IPS-18c (cell line): ENCODE measurements around the gene C1orf210.

Experiments used
- H3K4me3 ChIP-seq: 2 replicates; pipeline ENCODE4 v1.7.0; 2013; ENCODE audit warnings: low read depth, mild to moderate bottlenecking, low read length, moderate library complexity; ENCODE audit not compliant: insufficient read depth
- H3K9me3 ChIP-seq: one replicate; pipeline ENCODE4 v1.6.1; 2013; ENCODE audit warnings: mild to moderate bottlenecking, low read length, moderate library complexity; ENCODE audit not compliant: control insufficient read depth, insufficient read depth

The C1orf210 gene

DNA sequence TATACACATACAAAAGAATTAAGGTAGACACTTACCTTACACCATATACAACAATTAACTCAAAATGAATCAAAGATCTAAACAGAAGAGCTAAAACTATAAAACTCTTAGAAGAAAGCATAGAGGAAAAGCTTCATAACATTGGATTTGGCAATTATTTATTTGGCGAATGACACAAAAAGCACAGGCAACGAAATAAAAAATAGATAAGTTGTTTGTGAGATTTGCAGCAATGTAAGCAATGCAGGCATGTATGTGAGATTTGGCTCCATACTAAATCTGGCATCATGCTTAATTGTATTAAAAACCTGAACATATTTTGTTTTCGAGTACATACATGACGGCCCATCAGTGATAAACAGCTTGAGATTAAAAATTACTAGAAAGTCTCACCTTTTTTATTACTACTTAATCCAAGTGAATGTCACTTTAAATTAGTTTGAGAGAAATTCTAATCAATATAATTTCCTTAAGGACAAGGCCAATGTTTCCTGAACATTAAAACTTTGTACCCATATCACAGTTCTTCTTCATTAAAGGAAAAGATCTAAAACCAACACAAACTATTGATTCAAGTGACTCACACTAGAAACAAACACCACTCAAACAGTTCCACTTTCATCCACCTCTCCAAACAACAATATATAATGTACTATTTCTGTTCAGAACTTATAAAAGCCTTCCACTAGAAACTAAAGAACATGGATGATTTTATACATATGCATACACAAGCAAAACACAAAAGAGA is 38.7 kb downstream of the C1orf210 start:
- no peak overlapping the region for H3K4me3 ChIP-seq
- peaks cover 3% of the 10 kb centered on the region for H3K9me3 ChIP-seq

DNA sequence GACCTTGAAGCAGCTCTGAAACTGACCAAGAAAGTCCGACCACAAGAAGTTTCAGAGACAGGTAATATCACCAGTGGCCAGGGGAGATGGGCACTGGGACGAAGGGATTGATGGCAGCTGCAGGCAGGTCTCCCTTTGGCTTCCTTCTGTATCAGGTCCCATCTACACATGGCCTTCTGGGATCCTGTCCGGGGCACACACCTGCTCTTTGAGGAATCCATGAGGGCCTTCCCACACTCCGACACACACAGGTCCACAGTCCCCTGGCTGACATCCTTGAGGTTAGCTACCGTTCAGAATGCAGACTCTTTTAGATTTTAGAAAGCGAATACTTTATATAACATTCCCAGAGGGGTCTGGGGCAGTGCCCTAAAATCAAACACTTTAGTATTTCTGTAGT is 42.1 kb downstream of the C1orf210 start:
- H3K9me3 ChIP-seq, result no peaks in the 10 kb centered on the region
- H3K4me3 ChIP-seq, result no peak overlapping the region

DNA sequence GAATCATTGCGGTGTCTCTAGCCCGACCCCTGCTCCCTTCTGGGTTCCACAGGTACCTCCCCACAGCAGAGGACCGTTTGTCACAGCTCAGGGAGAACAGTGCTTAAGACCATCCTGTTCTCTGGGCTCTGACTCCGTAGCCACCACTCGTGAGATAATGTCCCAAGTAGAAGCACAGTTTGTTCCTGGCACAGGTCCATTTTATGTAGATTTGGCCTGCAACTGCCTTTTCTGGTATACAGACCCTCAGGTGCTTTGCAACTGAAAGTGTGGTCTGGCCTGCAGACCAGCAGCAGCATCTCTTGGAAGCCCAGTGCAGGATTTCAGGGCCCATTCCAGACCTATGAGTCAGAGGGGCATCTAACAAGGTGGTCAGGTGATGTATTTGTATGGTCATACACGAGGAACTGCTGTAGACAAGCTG is 44.0 kb downstream of the C1orf210 start:
- H3K4me3 ChIP-seq, result no peak overlapping the region
- no peaks in the 10 kb centered on the region for H3K9me3 ChIP-seq

DNA sequence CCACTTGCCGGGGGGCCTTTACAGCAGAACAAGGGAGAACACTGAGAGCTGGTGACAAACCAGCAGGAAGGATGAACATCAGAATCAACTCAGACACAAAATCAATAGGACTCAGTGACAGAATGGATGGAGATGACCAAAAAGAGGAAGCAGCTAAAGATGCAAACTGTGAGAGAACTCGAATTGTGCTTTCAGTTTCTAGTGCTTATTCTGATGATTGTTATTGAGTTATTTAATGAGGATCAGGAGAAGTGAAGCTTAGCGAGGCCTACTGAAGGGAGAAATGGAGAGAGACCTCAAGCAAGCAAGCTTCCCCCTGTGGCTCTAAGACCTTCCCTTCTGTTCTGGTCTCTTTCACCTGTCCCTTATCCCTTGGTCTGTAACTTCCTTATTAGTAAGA is 45.9 kb downstream of the C1orf210 start:
- Histone ChIP-seq H3K9me3 (no peaks in the 10 kb centered on the region), H3K4me3 (no peak overlapping the region)

DNA sequence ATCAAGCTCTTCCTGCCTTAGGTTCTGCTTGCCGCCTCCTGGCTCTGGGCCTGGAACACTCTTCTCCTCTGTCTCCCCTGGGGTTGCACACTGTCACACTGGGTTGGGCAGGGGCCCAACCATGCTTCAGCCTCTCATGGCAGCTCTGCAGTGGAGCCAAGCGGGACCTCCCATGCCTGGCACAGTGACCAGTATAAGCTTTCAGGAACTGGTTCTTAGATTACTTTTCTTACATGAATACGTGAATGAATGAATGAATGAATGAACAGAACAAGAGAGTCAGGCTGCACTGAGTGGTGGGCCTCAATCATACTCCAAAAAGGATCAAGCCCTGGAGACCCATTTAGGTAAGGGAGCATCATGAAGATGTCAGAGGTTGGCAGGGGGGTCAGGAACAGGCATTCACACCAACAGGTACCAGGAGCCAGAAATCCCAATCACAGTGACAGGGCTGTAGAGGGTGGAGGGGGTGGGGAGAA is 46.4 kb downstream of the C1orf210 start:
- no peak overlapping the region for H3K4me3 ChIP-seq

DNA sequence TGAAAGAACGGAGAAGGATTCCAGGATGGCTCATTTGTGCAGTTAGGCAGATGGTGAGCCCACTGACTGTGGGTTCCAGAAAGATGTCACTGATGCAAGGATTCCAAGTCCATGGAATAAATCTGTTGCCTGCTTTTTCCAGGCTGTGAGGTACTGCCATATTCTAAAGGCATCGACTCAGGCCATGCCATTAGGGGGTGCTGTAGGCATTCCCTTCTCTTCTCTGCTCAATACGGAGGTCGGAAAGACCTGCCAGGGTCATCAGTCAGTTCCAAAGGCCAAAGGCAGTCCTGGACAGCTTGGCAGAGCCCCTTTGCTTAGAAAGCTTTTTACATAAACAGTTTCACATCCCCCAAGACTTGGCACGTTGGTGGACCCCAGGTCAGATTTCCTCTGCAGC is 47.3 kb downstream of the C1orf210 start:
- Histone ChIP-seq H3K4me3 (no peak overlapping the region), H3K9me3 (no peaks in the 10 kb centered on the region)

More for the DNA sequence above, 46.4 kb downstream of the C1orf210 start:
- H3K9me3 ChIP-seq, result no peaks in the 10 kb centered on the region

DNA sequence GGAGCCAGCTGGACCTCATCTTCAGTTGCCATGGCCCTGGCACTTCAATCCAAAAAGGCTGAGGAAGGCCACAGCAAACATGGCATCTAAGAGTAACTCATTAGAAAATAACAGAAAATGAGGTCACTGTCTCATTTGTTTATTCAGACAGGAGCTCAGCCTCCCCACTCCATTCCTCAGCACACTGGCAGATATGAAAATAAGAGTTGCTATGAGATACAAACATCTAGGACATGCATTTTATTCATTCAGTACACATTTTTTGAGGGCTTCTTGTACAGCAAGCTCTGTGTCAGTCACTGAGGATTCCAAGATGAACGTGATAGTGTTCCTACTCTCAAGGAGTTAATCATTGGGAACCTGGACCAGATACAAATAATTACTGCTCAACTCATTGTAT is 48.3 kb downstream of the C1orf210 start:
- Histone ChIP-seq H3K9me3 (no peaks in the 10 kb centered on the region), H3K4me3 (no peak overlapping the region)

DNA sequence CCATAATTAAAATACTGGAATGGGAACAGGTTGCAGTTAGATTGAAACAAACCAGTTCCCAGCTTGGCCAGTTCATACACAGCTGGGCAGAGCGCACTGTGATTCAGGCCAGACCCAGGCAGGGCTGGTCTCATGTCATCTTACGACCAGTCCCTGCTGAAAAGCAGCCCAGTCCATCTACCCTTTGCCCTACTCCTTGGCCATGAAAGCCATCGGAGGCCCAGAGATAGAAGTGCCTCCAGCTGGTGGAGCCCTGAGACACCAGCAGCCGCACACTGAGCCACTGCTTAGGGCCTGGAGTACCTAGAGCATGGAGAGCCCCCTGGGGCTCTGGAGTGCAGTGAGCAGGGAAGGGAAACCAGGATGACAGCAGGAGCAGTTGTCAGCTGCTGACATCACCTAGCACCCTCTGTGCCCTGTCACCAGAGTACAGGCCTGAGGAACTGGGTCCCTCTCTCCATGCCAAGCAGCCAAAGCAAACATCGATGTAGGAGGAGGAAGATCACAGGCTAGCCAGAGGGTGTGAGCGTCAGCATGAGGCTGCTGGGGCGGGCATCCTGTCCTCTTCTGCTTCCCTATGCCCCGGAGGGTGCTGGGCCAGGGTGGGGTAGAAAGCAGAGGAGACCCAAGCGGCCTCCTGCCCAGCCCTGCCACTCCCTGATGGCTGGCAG is 49.8 kb downstream of the C1orf210 start:
- Histone ChIP-seq H3K9me3 (no peaks in the 10 kb centered on the region), H3K4me3 (no peak overlapping the region)

DNA sequence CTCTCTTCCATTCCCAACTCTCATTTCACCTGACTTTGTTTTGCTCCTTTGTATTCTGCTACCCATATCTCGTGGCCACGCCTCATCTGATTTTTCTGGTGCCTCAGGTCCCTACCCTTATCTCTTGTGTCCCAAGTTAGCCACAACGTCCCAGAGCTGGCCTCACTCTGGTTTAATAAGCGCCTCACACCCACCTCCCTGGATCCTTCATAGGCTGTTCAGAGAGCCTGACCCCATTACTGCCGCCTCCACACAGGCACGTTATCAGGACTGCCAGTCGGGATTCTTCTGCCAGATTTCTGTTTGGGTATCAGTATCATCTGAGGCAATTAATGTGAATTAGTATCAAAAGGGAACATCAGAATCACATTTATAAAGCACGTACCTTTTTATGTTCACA is 50.3 kb downstream of the C1orf210 start:
- Histone ChIP-seq H3K9me3 (no peaks in the 10 kb centered on the region), H3K4me3 (no peak overlapping the region)

DNA sequence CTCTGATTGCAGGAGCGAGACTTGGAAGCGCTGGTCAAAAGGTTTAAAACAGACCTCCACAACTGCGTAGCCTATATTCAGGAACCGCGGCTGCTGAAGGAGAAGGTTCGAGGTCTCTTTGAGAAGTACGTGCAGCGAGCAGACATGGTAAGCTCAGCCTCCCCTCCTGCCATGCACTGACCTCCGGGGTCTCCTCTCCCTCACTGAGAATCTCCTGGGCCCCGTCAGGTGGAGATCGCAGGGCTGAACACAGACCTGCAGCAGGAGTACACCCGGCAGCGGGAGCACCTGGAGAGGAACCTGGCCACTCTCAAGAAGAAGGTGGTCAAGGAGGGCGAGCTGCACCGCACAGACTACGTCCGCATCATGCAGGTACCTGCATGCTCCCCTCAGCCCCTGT is 51.1 kb downstream of the C1orf210 start:
- H3K9me3 ChIP-seq, result no peaks in the 10 kb centered on the region
- no peak overlapping the region for H3K4me3 ChIP-seq

DNA sequence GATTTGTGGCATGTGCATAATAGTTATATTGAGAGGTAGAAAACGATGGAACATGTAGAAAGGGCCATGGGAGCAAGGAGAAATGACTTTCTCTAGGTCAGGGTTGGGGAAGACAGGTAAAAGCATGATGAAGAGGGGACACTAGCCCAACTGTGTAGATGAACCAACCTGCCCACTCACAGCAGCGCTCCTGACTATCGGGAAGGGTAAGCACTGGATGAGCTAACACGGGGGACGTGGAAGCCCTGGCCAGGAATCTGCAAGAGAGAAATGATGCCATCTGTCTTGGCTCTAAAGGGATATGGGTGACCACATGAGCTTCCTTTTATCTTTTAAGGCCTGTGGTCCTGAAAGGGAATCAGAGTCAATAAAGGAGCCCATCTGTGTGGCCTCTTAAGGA is 51.8 kb downstream of the C1orf210 start:
- H3K9me3 ChIP-seq, result no peaks in the 10 kb centered on the region
- H3K4me3 ChIP-seq, result no peak overlapping the region

DNA sequence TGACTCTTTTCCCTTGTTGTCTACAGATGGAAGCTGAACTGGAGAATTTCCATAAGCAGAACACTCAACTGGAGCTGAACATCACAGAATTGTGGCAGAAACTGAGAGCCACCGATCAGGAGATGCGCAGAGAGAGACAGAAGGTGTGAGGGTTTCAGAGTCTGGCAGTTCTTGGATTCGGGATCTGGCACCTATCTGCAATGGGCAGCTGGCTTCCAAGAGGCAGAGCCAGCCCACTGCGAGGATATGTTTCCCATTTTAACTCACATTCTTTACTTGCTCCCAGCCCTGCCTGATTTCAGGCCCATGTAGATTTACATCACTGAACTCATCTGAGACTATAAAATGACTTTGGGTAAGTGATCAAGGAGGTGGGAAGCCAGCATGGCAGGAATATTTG is 52.9 kb downstream of the C1orf210 start:
- Histone ChIP-seq H3K9me3 (no peaks in the 10 kb centered on the region), H3K4me3 (no peak overlapping the region)

DNA sequence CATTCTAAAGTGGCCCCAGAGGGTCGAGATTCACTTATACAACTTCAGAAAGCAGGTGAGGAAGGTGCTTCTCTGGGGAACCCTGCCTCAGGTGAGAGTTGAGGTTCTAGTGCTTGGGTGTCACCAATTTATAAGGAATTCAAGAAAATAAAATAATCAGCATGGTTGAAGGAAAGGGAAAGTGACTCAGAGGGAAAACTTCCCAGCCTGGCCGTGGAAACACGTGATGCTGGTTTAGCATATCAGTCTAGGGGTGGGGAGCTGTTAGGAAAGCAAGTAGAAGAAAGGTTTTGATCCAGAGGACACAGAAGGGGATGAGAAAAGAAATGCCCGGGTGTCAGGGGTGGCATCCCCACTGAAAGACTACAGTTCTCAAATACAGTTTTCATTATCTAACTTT is 53.3 kb downstream of the C1orf210 start:
- H3K9me3 ChIP-seq, result no peaks in the 10 kb centered on the region
- no peak overlapping the region for H3K4me3 ChIP-seq
